GM19397 (cell line): ENCODE measurements around the gene MORN5.
"Not testable (repeated sequence)": the region's sequence is repeated elsewhere in the genome, so short reads cannot be mapped to it uniquely, and the experiment has no call there.

ENCODE experiments used
- ATAC-seq: cut with Tn5 transposase; IDR thresholded peaks from one replicate; pipeline ENCODE4 v1.9.1; 2021; ENCODE audit warnings: mild to moderate bottlenecking, moderate library complexity; ENCODE audit not compliant: unreplicated experiment

The MORN5 gene

GRCh38 chr9:122159026-122159924, at the start of gene MORN5, which contains the start of gene NDUFA8:
TSS of gene MORN5 (plus strand) at chr9:122159908. CDS start at chr9:122159973, 65 bp downstream.
TSS of gene NDUFA8 (minus strand) at chr9:122159779. CDS start at chr9:122159677, 102 bp downstream.
- peak; percentile 98 for ATAC-seq

- no peak for ATAC-seq
Observed at GRCh38 chr9:122110100-122110833, 49.4 kb upstream of the MORN5 start.

GRCh38 chr9:122111413-122112085, 48.2 kb upstream of the MORN5 start:
- no peak for ATAC-seq

GRCh38 chr9:122112238-122112637, 47.5 kb upstream of the MORN5 start:
- ATAC-seq, result no peak

- no peak for ATAC-seq
Observed at GRCh38 chr9:122113574-122113973, 46.1 kb upstream of the MORN5 start.

GRCh38 chr9:122115176-122116035, 44.3 kb upstream of the MORN5 start:
- no peak for ATAC-seq

- ATAC-seq, result no peak
Observed at GRCh38 chr9:122116040-122116439, 43.7 kb upstream of the MORN5 start.

- ATAC-seq, result no peak
Observed at GRCh38 chr9:122116448-122117173, 43.1 kb upstream of the MORN5 start.

- not testable (repeated sequence) for ATAC-seq
Observed at GRCh38 chr9:122117241-122117640, 42.5 kb upstream of the MORN5 start.

GRCh38 chr9:122118343-122119165, 41.2 kb upstream of the MORN5 start:
- no peak for ATAC-seq

GRCh38 chr9:122119166-122119521, 40.6 kb upstream of the MORN5 start:
- ATAC-seq, result no peak

GRCh38 chr9:122119721-122120120, 40.0 kb upstream of the MORN5 start:
- ATAC-seq, result no peak

- no peak for ATAC-seq
Observed at GRCh38 chr9:122120316-122121071, 39.2 kb upstream of the MORN5 start.

- no peak for ATAC-seq
Observed at GRCh38 chr9:122121391-122121790, 38.3 kb upstream of the MORN5 start.

GRCh38 chr9:122121931-122122330, 37.8 kb upstream of the MORN5 start:
- ATAC-seq, result no peak

- no peak for ATAC-seq
Observed at GRCh38 chr9:122122468-122122867, 37.2 kb upstream of the MORN5 start.

GRCh38 chr9:122122903-122123632, 36.6 kb upstream of the MORN5 start:
- ATAC-seq, result no peak

GRCh38 chr9:122124048-122124447, 35.7 kb upstream of the MORN5 start:
- ATAC-seq, result no peak
